ENCODE measurements around the gene OBSCN.

The OBSCN gene

DNA sequence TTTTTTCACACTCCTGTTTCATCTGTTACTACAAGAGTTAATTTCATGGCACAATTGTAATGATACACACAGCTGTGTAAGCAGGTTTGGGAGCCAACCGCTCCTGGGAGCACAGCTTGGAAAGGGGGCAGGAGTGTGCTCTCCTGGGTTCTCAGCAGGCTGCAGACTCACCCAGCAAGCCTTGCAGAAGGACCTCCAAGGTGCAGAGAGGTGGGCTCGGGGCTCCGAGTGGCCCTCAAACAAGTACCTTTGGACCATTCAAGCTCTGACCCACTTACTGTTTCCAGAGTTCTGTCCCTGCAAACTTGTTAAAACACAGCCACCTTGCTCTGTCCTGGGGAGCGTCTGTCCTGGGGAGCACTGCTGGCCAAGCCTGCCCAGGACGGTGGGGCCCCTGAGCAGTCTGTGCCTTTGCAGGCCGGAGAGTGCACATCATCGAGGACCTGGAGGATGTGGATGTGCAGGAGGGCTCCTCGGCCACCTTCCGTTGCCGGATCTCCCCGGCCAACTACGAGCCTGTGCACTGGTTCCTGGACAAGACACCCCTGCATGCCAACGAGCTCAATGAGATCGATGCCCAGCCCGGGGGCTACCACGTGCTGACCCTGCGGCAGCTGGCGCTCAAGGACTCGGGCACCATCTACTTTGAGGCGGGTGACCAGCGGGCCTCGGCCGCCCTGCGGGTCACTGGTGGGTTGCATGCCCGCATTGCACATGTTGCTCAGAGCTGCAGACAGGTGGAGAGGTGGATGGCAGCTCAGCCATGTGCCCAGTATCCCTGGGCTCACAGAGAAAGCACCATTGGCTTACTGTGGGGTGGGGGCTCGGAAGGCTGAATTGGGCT, 78.0 kb downstream of the OBSCN start:
- TF ChIP-seq FOXK2 (IDR thresholded peaks at IDR 0.05) = no peak
- TF ChIP-seq L3MBTL2 (conservative IDR thresholded peaks at IDR 0.05) = no peak
- CTCF ChIA-PET = no interaction called here
- POLR2A ChIA-PET = no interaction called here
- no peak for DNase-seq (ENCODE audit: extremely low spot score)

DNA sequence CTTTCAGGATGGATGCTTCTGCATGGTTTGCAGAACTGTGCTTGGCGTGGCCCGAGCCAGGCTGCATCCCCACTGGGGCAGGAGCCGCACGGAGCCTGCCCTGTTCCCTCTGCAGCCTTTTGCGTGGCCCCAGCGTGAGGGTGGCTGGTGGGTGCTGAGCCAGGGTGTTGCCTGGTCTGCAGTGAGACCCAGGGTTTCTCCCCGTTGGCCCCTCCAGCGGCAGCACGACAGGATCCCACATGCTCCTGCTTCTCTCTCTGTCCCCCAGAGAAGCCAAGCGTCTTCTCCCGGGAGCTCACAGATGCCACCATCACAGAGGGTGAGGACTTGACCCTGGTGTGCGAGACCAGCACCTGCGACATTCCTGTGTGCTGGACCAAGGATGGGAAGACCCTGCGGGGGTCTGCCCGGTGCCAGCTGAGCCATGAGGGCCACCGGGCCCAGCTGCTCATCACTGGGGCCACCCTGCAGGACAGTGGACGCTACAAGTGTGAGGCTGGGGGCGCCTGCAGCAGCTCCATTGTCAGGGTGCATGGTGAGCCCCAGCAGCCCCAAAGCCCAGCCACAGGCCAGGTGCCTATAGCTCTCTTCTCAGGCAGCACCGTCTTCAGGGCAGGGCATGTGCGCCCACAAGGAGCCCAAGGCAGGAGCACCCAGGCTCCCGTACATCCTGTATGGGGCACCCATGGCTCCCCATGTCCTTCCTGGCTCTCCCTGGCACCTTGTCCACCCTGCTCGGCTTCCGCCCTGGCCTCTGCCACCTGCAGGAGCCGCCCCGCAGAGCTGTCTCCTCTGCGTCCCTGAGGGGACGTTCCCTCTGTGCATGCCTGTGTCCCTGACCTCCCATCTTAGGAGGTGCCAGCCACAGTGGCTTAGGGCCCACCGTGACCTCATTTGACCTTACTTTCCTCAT, 78.9 kb downstream of the OBSCN start:
- no peak for DNase-seq (ENCODE audit: extremely low spot score)
- CTCF ChIA-PET = no interaction called here
- TF ChIP-seq ELF4 (IDR thresholded peaks at IDR 0.05) = no peak
- no peak for TF ChIP-seq CTBP1 (IDR thresholded peaks at IDR 0.05; ENCODE audit: borderline replicate concordance)
- no peak for TF ChIP-seq SUZ12 (IDR thresholded peaks at IDR 0.05)
- TF ChIP-seq TARDBP (IDR thresholded peaks at IDR 0.05) = no peak
- no peak for TF ChIP-seq FOXK2 (IDR thresholded peaks at IDR 0.05)
- TF ChIP-seq HDGF (IDR thresholded peaks at IDR 0.05; ENCODE audit: borderline replicate concordance) = no peak
- no peak for TF ChIP-seq FOXM1 (IDR thresholded peaks at IDR 0.05; ENCODE audit: borderline replicate concordance)
- no peak for TF ChIP-seq SP1 (IDR thresholded peaks at IDR 0.05)
- no peak for TF ChIP-seq BHLHE40 (IDR thresholded peaks at IDR 0.05; ENCODE audit: borderline replicate concordance)
- no peak for TF ChIP-seq LEF1 (IDR thresholded peaks at IDR 0.05; ENCODE audit: borderline replicate concordance)
- no peak for TF ChIP-seq FOXA1 (IDR thresholded peaks at IDR 0.05)
- no peak for TF ChIP-seq ARNT (IDR thresholded peaks at IDR 0.05)
- no peak for TF ChIP-seq L3MBTL2 (conservative IDR thresholded peaks at IDR 0.05)
- no peak for TF ChIP-seq NFRKB (IDR thresholded peaks at IDR 0.05)
- TF ChIP-seq, protein P1, sequence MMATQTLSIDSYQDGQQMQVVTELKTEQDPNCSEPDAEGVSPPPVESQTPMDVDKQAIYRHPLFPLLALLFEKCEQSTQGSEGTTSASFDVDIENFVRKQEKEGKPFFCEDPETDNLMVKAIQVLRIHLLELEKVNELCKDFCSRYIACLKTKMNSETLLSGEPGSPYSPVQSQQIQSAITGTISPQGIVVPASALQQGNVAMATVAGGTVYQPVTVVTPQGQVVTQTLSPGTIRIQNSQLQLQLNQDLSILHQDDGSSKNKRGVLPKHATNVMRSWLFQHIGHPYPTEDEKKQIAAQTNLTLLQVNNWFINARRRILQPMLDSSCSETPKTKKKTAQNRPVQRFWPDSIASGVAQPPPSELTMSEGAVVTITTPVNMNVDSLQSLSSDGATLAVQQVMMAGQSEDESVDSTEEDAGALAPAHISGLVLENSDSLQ (IDR thresholded peaks at IDR 0.05) = no peak
- no peak for TF ChIP-seq ZNF384 (IDR thresholded peaks at IDR 0.05)
- POLR2A ChIA-PET = no interaction called here

DNA sequence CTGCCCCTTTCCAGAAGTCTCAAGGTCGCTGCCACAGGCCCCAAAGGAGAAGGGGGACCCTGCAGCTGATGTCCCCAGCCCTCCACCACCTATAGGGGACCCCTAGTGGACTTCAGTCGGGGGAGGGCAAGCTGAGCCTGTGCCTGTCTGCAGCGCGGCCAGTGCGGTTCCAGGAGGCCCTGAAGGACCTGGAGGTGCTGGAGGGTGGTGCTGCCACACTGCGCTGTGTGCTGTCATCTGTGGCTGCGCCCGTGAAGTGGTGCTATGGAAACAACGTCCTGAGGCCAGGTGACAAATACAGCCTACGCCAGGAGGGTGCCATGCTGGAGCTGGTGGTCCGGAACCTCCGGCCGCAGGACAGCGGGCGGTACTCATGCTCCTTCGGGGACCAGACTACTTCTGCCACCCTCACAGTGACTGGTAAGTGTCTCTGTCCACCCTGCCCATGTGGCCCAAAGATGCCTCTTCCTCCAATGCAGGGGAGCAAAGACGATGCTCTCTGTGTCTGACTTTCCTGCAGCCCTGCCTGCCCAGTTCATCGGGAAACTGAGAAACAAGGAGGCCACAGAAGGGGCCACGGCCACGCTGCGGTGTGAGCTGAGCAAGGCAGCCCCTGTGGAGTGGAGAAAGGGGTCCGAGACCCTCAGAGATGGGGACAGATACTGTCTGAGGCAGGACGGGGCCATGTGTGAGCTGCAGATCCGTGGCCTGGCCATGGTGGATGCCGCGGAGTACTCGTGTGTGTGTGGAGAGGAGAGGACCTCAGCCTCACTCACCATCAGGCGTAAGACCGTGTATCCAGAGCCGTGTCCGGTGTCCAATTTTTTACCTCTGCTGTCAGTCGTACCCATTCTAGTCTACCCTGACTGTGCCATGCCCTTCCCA, 79.9 kb downstream of the OBSCN start:
- no peak for TF ChIP-seq ZNF384 (IDR thresholded peaks at IDR 0.05)
- no peak for TF ChIP-seq NFRKB (IDR thresholded peaks at IDR 0.05)
- no peak for TF ChIP-seq ELF4 (IDR thresholded peaks at IDR 0.05)
- no peak for TF ChIP-seq SUZ12 (IDR thresholded peaks at IDR 0.05)
- TF ChIP-seq FOXK2 (IDR thresholded peaks at IDR 0.05) = no peak
- TF ChIP-seq TARDBP (IDR thresholded peaks at IDR 0.05) = no peak
- no peak for TF ChIP-seq HDGF (IDR thresholded peaks at IDR 0.05; ENCODE audit: borderline replicate concordance)
- no peak for TF ChIP-seq FOXM1 (IDR thresholded peaks at IDR 0.05; ENCODE audit: borderline replicate concordance)
- TF ChIP-seq ARNT (IDR thresholded peaks at IDR 0.05) = no peak
- TF ChIP-seq L3MBTL2 (conservative IDR thresholded peaks at IDR 0.05) = no peak
- TF ChIP-seq FOXA1 (IDR thresholded peaks at IDR 0.05) = no peak
- no peak for TF ChIP-seq CTBP1 (IDR thresholded peaks at IDR 0.05; ENCODE audit: borderline replicate concordance)
- TF ChIP-seq BHLHE40 (IDR thresholded peaks at IDR 0.05; ENCODE audit: borderline replicate concordance) = no peak
- TF ChIP-seq, protein P1 (IDR thresholded peaks at IDR 0.05) = no peak
- TF ChIP-seq LEF1 (IDR thresholded peaks at IDR 0.05; ENCODE audit: borderline replicate concordance) = no peak
- TF ChIP-seq SP1 (IDR thresholded peaks at IDR 0.05) = no peak
- ChIA-PET CTCF (no interaction called here), POLR2A (no interaction called here)
- DNase-seq (ENCODE audit: extremely low spot score) = no peak

DNA sequence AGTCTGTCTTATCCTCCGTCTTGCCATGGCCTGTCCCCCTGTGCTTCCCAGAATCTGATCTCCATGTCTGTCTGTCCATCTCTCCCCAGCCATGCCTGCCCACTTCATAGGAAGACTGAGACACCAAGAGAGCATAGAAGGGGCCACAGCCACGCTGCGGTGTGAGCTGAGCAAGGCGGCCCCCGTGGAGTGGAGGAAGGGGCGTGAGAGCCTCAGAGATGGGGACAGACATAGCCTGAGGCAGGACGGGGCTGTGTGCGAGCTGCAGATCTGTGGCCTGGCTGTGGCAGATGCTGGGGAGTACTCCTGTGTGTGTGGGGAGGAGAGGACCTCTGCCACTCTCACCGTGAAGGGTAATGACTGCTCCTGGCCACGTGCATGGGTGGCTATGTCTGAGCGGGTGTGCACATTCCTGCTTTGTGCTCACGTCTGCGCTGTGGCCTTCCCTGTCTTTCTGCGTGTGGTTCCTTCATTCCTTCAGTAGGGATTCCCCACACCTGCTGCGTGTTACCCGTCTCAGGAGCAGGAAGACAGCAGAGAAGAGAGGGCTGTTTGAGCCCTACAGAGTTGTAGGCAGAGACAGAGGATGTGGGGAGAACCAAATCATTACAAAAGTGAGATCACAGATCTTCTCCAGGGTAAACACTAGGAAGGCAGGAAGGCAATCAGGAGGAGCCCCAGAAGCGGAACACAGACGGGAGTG, 80.8 kb downstream of the OBSCN start:
- TF ChIP-seq, protein P1 (IDR thresholded peaks at IDR 0.05) = no peak
- TF ChIP-seq FOXM1 (IDR thresholded peaks at IDR 0.05; ENCODE audit: borderline replicate concordance) = no peak
- no peak for TF ChIP-seq NFRKB (IDR thresholded peaks at IDR 0.05)
- no peak for TF ChIP-seq SUZ12 (IDR thresholded peaks at IDR 0.05)
- no peak for TF ChIP-seq LEF1 (IDR thresholded peaks at IDR 0.05; ENCODE audit: borderline replicate concordance)
- TF ChIP-seq L3MBTL2 (conservative IDR thresholded peaks at IDR 0.05) = no peak
- TF ChIP-seq ELF4 (IDR thresholded peaks at IDR 0.05) = no peak
- no peak for TF ChIP-seq HDGF (IDR thresholded peaks at IDR 0.05; ENCODE audit: borderline replicate concordance)
- TF ChIP-seq ARNT (IDR thresholded peaks at IDR 0.05) = no peak
- TF ChIP-seq FOXA1 (IDR thresholded peaks at IDR 0.05) = no peak
- no peak for TF ChIP-seq ZNF384 (IDR thresholded peaks at IDR 0.05)
- TF ChIP-seq TARDBP (IDR thresholded peaks at IDR 0.05) = no peak
- TF ChIP-seq FOXK2 (IDR thresholded peaks at IDR 0.05) = no peak
- TF ChIP-seq BHLHE40 (IDR thresholded peaks at IDR 0.05; ENCODE audit: borderline replicate concordance) = no peak
- TF ChIP-seq SP1 (IDR thresholded peaks at IDR 0.05) = no peak
- POLR2A ChIA-PET = no interaction called here
- CTCF ChIA-PET = no interaction called here
- DNase-seq (ENCODE audit: extremely low spot score) = no peak

All from HEK293T (cell line).